Measurements from ENCODE around the gene SFT2D3. TPM values are rescaled to one million over a fixed set of nuclear protein-coding genes. Genes with fewer than 3 reads are reported as not detected.

The SFT2D3 gene
- total and polyA plus RNA-seq, 2 of the 13 experiments (the other 11 are each of a cell fraction or from before 2014, with no cell fraction given), result 8.3 to 9.4 TPM

DNA sequence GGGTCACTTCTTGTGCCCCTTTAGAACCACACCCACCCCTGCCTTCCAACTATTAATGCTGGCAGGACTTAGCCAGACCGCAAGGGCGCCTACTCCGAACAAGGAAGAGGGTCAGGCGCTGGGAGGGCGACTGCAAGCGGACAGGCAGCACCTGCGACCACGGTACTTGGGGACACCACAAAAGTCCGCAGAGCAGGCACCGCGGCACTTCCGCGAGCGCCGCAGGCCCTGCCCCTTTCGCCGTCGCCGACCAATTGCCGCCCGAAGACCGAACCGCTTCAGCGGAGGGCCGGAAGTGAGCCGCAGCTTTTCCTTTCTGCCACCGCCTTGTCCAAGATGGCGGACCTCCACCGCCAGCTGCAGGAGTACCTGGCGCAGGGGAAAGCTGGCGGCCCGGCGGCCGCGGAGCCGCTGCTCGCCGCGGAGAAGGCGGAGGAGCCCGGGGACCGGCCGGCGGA is at the start of gene SFT2D3 (continued):
- TF ChIP-seq ZNF512B (CRISPR knock-in tag; IDR thresholded peaks at IDR 0.05; ENCODE audit: borderline replicate concordance) (no peak), SNRNP70 (IDR thresholded peaks at IDR 0.05; ENCODE audit: low read depth, low read length) (no peak), ZNF441 (CRISPR knock-in tag; IDR thresholded peaks at IDR 0.05; ENCODE audit: borderline replicate concordance) (peak; percentile 98), JDP2 (CRISPR knock-in tag; IDR thresholded peaks at IDR 0.05; ENCODE audit: borderline replicate concordance) (no peak), HIC2 (CRISPR knock-in tag; IDR thresholded peaks at IDR 0.05; ENCODE audit: low read depth) (no peak), LRRFIP1 (CRISPR knock-in tag; conservative IDR thresholded peaks at IDR 0.05) (no peak), PRPF4 (IDR thresholded peaks at IDR 0.05; ENCODE audit: low read depth, low read length, poor library complexity, severe bottlenecking) (no peak), ZNF431 (CRISPR knock-in tag; IDR thresholded peaks at IDR 0.05; ENCODE audit: borderline replicate concordance, low read depth) (no peak), JUND (CRISPR knock-in tag; IDR thresholded peaks at IDR 0.05) (peak; percentile 64; the same call in 1 of the 2 replicates), TERF1 (CRISPR knock-in tag; IDR thresholded peaks at IDR 0.05) (no peak; the same call in 1 of the 2 replicates), RAD21 (CRISPR knock-in tag; IDR thresholded peaks at IDR 0.05) (peak; percentile 28; the same call in 1 of the 2 replicates), ZNF224 (CRISPR knock-in tag; IDR thresholded peaks at IDR 0.05) (no peak; the same call in 1 of the 2 replicates), HCFC1 (IDR thresholded peaks at IDR 0.05; ENCODE audit: low read depth, low read length) (peak; percentile 45), SP4 (CRISPR knock-in tag; IDR thresholded peaks at IDR 0.05) (peak; percentile 54; the same call in 1 of the 2 replicates), ZNF530 (CRISPR knock-in tag; IDR thresholded peaks at IDR 0.05; ENCODE audit: low read depth) (no peak), NCOA1 (CRISPR knock-in tag; IDR thresholded peaks at IDR 0.05) (peak; percentile 51; the same call in 1 of the 2 replicates), ZNF674 (CRISPR knock-in tag; IDR thresholded peaks at IDR 0.05; ENCODE audit: low read depth) (no peak)
- TF ChIP-seq, protein P1, sequence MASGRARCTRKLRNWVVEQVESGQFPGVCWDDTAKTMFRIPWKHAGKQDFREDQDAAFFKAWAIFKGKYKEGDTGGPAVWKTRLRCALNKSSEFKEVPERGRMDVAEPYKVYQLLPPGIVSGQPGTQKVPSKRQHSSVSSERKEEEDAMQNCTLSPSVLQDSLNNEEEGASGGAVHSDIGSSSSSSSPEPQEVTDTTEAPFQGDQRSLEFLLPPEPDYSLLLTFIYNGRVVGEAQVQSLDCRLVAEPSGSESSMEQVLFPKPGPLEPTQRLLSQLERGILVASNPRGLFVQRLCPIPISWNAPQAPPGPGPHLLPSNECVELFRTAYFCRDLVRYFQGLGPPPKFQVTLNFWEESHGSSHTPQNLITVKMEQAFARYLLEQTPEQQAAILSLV (CRISPR knock-in tag; IDR thresholded peaks at IDR 0.05; ENCODE audit: borderline replicate concordance), result peak; percentile 27; the same call in 1 of the 2 replicates

Measured in HepG2 (cell line).